ENCODE measurements around the gene PGAM1.
"Not testable (repeated sequence)": the region's sequence is repeated elsewhere in the genome, so short reads cannot be mapped to it uniquely, and the experiment has no call there.

GRCh38 chr10:97479410-97479809 lies 53.4 kb downstream of the PGAM1 start:
- not testable (repeated sequence) for TF ChIP-seq CTCF (conservative IDR thresholded peaks at IDR 0.05; ENCODE audit: low read depth, low read length); MAZ (IDR thresholded peaks at IDR 0.05; ENCODE audit: borderline replicate concordance, low read depth, low read length)
